ENCODE measurements around the gene GCGR. TPM values are rescaled to one million over a fixed set of nuclear protein-coding genes. Genes with fewer than 3 reads are reported as not detected.

Gene GCGR
- polyA plus RNA-seq, 1 of the 3 experiments (the other 2 are of a cell fraction), result not detected

GRCh38 chr17:81831563-81831956, 27.6 kb downstream of the GCGR start:
- ChIA-PET POLR2A (no interaction called here), CTCF (interaction anchor here (1.3 to 2.5 kb wide), 3 partner anchors 26 to 97 kb away, joined by 3 to 10 read pairs (median 4); no protein-coding TSS in a partner anchor)
- 93% methylated on average over 7 of the region's 7 CpGs for whole genome bisulfite sequencing (ENCODE audit: low lambda C conversion rate)
- no peak for DNase-seq
- peaks cover 21% of the 10 kb centered on the region; the same call in 1 of the 2 replicates for H4K20me1 ChIP-seq (ENCODE audit: insufficient read depth)
- H3K79me2 ChIP-seq (ENCODE audit: insufficient read depth), result peaks cover 63% of the 10 kb centered on the region
- H3K4me2 ChIP-seq, result peak overlapping the region; percentile 100
- H3K36me3 ChIP-seq (replicated peaks in 1 of 2; ENCODE audit: control insufficient read depth in 1 of 2, insufficient read depth in 2 of 2, low read length in 1 of 2), result no peaks in the 10 kb centered on the region
- no peaks in the 10 kb centered on the region for H3K9me3 ChIP-seq
- peaks cover 0 to 27% of the 10 kb centered on the region in 2 experiments; a peak in 3 of 4 replicates for H3K4me1 ChIP-seq (ENCODE audit: control insufficient read depth in 1 of 2, insufficient read depth in 2 of 2, low read depth in 1 of 2, low read length in 1 of 2)
- peak overlapping the region; percentile 91; the same call in 1 of the 2 replicates for H3K9ac ChIP-seq
- no peaks in the 10 kb centered on the region for H3K27me3 ChIP-seq (ENCODE audit: insufficient read depth)
- peaks cover 16% of the 10 kb centered on the region for H3F3A ChIP-seq (replicated peaks; ENCODE audit: insufficient read depth)
- TF ChIP-seq NFIC (IDR thresholded peaks at IDR 0.05; ENCODE audit: borderline replicate concordance), result no peak
- peak overlapping the region; percentile 77 to 97; a peak in 3 of 4 replicates for H3K4me3 ChIP-seq (ENCODE audit: low read depth in 2 of 2, low read length in 1 of 2)
- H2AFZ ChIP-seq (ENCODE audit: low read depth), result no peak overlapping the region
- no peak overlapping the region for H3K27ac ChIP-seq (ENCODE audit: low read depth in 2 of 2, low read length in 1 of 2)
- H3K9me2 ChIP-seq, result no peaks in the 10 kb centered on the region

DNA sequence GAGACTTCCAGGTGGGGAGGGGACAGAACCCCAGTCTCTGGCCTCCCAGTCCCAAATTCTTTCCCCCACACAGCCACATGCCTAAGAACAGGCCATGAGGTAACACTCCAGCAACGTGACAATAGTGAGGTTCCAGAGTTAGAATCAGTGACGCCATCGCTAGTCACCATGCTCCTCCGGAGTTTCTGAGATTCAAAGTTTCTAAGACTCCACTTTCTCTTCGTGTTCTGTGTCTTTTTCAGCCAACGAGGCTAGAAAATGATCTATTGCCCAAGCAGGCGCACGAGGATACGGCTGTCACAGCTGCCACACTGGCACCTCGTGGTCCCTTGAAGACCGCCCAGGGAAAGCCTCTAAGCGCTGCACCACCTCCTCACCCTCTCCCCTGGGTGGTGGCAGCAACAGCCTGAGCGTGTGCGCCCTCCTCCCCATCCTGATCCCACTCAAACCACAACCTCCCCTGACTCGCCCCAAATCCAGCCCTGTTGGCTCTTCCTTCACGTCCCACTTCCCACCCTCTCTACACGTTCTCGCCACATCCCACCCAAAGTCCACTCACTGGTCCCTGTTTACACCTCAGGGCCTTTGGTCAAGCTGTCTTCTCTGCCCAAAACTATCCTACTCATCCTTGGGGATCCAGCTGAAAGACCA, 28.1 kb downstream of the GCGR start:
- Histone ChIP-seq H3K9me3 (no peaks in the 10 kb centered on the region), H4K20me1 (ENCODE audit: insufficient read depth) (peaks cover 21% of the 10 kb centered on the region; the same call in 1 of the 2 replicates), H3K27ac (ENCODE audit: low read depth in 2 of 2, low read length in 1 of 2) (peak overlapping the region; percentile 53 to 71; a peak in 3 of 4 replicates), H2AFZ (ENCODE audit: low read depth) (peak overlapping the region; percentile 80; the same call in 1 of the 2 replicates), H3K9me2 (no peaks in the 10 kb centered on the region), H3K27me3 (ENCODE audit: insufficient read depth) (no peaks in the 10 kb centered on the region), H3K4me1 (ENCODE audit: control insufficient read depth in 1 of 2, insufficient read depth in 2 of 2, low read depth in 1 of 2, low read length in 1 of 2) (peaks cover 0 to 27% of the 10 kb centered on the region in 2 experiments; a peak in 3 of 4 replicates), H3K4me3 (ENCODE audit: low read depth in 2 of 2, low read length in 1 of 2) (peak overlapping the region; percentile 77 to 97), H3K4me2 (peak overlapping the region; percentile 100), H3K79me2 (ENCODE audit: insufficient read depth) (peaks cover 59% of the 10 kb centered on the region), H3F3A (replicated peaks; ENCODE audit: insufficient read depth) (peaks cover 16% of the 10 kb centered on the region), H3K9ac (peak overlapping the region; percentile 91), H3K36me3 (replicated peaks in 1 of 2; ENCODE audit: control insufficient read depth in 1 of 2, insufficient read depth in 2 of 2, low read length in 1 of 2) (no peaks in the 10 kb centered on the region)
- ChIA-PET CTCF (interaction anchor here (1.3 to 2.5 kb wide), 5 partner anchors 11 to 38 kb away, joined by 3 to 11 read pairs (median 4); no protein-coding TSS in a partner anchor), POLR2A (interaction anchor here (0.9 to 2.0 kb wide), 3 partner anchors 40 to 165 kb away, joined by 3 to 9 read pairs (median 5); partner anchors contain the start of genes ARHGDIA, CCDC137 and OXLD1)
- TF ChIP-seq MXI1 (IDR thresholded peaks at IDR 0.05; ENCODE audit: low read depth, low read length) (peak; percentile 75), POLR2AphosphoS5 (IDR thresholded peaks at IDR 0.05; ENCODE audit: low read depth, low read length) (no peak)
- no peak for DNase-seq
- WGBS (ENCODE audit: low lambda C conversion rate), result 33% methylated on average over 18 of the region's 18 CpGs

- peaks cover 21% of the 10 kb centered on the region; the same call in 1 of the 2 replicates for H4K20me1 ChIP-seq (ENCODE audit: insufficient read depth)
- H3K27me3 ChIP-seq (ENCODE audit: insufficient read depth), result no peaks in the 10 kb centered on the region
- peaks cover 0 to 27% of the 10 kb centered on the region in 2 experiments; a peak in 3 of 4 replicates for H3K4me1 ChIP-seq (ENCODE audit: control insufficient read depth in 1 of 2, insufficient read depth in 2 of 2, low read depth in 1 of 2, low read length in 1 of 2)
- peak; percentile 75 for DNase-seq
- H2AFZ ChIP-seq (ENCODE audit: low read depth), result peak overlapping the region; percentile 80; the same call in 1 of the 2 replicates
- H3K4me3 ChIP-seq (ENCODE audit: low read depth in 2 of 2, low read length in 1 of 2), result peak overlapping the region; percentile 77 to 97
- peaks cover 13% of the 10 kb centered on the region for H3F3A ChIP-seq (replicated peaks; ENCODE audit: insufficient read depth)
- no peaks in the 10 kb centered on the region for H3K9me3 ChIP-seq
- TF ChIP-seq EP300 (IDR thresholded peaks at IDR 0.05; ENCODE audit: borderline replicate concordance in 1 of 2, low read depth in 1 of 2, low read length in 1 of 2) (no peak), PBX3 (IDR thresholded peaks at IDR 0.05) (no peak), NFIC (IDR thresholded peaks at IDR 0.05; ENCODE audit: borderline replicate concordance) (no peak), MXI1 (IDR thresholded peaks at IDR 0.05; ENCODE audit: low read depth, low read length) (0 out of 2 replicates have a peak, but pooled peaks have one; percentile 8), FOSL2 (IDR thresholded peaks at IDR 0.05; ENCODE audit: borderline replicate concordance, low read depth) (no peak), CTCF (IDR thresholded peaks at IDR 0.05) (no peak), CHD2 (IDR thresholded peaks at IDR 0.05; ENCODE audit: low read length, partially characterized antibody) (no peak), POLR2AphosphoS5 (IDR thresholded peaks at IDR 0.05; ENCODE audit: low read depth, low read length) (no peak), USF1 (IDR thresholded peaks at IDR 0.05; ENCODE audit: borderline replicate concordance, low read depth) (no peak)
- H3K9me2 ChIP-seq, result no peaks in the 10 kb centered on the region
- peak overlapping the region; percentile 100 for H3K4me2 ChIP-seq
- H3K9ac ChIP-seq, result peak overlapping the region; percentile 91
- H3K79me2 ChIP-seq (ENCODE audit: insufficient read depth), result peaks cover 55% of the 10 kb centered on the region
- CTCF ChIA-PET, result interaction anchor here (0.9 to 2.5 kb wide), 7 partner anchors 10 to 93 kb away, joined by 3 to 11 read pairs (median 4); no protein-coding TSS in a partner anchor
- POLR2A ChIA-PET, result interaction anchor here (0.7 to 2.1 kb wide), 14 partner anchors 9 to 166 kb away, joined by 3 to 13 read pairs (median 4); partner anchors contain the start of genes ARHGDIA, ARL16, CCDC137 and HGS
- peak overlapping the region; percentile 53 to 71 for H3K27ac ChIP-seq (ENCODE audit: low read depth in 2 of 2, low read length in 1 of 2)
- no peaks in the 10 kb centered on the region for H3K36me3 ChIP-seq (replicated peaks in 1 of 2; ENCODE audit: control insufficient read depth in 1 of 2, insufficient read depth in 2 of 2, low read length in 1 of 2)
- 1% methylated on average over 22 of the region's 65 CpGs for WGBS (ENCODE audit: low lambda C conversion rate)
These were observed 28.7 kb downstream of the GCGR start for GRCh38 chr17:81832608-81833159.

Data from SK-N-SH (cell line).